ENCODE data around the gene XYLT1.
"Not testable (repeated sequence)": the region's sequence is repeated elsewhere in the genome, so short reads cannot be mapped to it uniquely, and the experiment has no call there.

The XYLT1 gene

DNA sequence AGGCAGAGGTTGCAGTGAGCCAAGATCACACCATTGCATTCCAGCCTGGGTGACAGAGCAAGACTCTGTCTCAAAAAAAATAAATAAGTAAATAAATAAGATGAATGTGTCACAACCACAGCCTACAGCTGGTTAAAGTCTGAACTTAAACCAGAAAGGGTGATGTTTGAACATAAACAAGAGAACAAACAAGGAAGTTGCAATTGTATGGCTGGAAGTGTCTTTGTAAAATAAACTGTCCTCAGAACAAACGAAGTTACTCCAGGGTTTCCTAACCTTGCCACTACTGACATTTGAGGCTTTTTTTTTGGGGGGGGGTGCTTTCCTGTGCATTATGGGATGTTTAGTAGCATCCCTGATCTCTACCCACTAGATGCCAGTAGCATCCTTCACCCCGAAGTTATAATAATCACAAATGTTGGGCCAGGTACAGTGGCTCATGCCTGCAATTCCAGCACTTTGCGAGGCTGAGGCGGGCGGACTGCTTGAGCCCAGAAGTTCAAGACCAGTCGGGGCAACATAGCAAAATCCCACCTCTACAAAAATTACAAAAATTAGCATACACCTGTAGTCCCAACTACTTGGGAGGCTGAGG, 119.2 kb downstream of the XYLT1 start:
- no peak for DNase-seq

DNA sequence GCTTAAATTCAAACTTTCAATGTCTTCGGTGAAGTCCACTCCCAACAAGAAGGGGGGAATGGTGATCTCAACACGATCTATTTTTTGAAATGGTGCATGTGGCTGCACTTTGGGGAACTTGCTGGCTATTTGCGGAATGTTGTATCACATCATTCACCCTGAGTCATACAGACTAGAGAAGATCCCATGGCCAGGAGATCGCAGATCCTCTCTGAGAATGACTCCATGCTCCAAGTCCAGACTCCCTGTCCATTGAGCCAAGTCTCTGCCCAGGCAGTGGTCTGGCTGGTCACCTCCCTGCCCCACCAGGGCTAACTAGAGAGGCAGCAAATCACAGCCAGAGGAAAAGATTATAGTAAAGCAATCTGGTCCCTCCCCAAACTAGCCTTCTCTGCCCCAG, 120.6 kb downstream of the XYLT1 start:
- no peak for DNase-seq

DNA sequence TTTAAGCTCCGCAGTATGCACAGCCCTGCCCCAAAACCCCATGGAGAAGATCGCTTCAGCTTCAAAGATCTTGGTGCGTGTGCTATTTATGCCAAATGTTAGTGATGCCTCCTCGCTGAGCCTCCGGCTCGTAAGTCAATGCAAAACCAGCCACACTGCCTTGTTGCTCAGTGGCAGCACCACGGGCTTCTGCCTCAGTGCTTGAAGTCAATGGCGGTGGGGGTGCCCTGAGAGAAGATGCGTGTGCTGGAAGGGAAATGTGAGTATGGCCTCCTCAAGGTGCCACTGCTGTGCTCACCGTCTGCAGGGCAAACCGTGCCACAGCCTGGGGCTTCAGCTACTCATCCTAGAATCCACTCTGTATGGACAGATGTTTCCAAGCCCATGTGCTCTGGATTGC, 121.9 kb downstream of the XYLT1 start:
- DNase-seq: no peak

DNA sequence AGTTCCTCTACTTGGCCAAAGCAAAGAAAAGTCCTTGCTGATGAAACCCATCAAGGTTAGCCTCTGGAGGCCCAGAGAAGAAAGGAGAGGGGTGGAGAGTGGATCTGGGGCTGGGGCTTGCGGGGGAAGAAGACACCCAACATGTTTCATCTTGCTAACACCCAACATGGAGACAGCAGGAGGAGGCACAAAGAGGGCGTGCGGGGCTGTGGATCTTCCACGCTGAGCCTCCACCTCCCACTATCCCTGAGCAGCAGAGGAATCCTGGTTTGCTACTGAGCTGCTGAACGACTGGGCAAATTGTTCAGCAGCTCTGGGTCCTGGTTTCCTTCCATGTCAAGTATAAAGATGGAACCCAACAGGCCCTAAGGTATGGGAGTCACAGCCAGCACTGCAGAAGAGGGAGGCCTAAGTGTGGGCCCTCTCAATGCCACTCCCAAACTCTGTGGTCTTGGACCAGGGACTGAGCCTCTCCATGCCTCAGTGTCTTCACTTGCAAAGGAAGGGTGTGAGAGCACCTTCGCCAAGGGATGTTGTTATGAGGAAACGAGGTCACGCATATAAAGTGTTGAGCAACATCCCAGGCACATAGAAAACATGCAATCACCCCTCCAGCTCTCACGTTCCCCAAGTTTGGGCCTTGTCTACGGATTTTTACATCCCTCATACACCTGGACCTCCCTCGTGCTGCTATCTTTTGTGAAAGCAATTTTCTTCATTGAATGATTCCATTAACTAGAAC, 122.5 kb downstream of the XYLT1 start:
- DNase-seq: no peak

DNA sequence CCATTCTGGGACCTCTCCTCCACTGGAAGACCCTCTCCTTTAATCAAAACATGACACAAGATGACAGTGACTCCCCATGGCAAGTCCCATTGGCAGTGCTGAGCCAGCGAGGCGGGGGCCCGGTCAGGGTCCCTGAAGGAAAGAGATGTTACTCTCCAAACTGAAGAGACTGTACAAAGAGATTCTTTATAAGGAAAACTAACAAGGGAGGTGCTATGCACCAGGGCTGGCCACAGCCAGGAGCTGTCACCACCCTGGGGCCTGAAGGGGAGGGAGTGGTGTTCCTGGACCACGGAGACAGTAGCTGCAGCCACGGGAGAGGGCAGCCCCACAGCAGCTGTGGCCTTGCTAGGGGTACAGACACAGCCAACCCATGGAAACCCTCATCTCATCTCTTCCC, 123.1 kb downstream of the XYLT1 start:
- no peak for DNase-seq

DNA sequence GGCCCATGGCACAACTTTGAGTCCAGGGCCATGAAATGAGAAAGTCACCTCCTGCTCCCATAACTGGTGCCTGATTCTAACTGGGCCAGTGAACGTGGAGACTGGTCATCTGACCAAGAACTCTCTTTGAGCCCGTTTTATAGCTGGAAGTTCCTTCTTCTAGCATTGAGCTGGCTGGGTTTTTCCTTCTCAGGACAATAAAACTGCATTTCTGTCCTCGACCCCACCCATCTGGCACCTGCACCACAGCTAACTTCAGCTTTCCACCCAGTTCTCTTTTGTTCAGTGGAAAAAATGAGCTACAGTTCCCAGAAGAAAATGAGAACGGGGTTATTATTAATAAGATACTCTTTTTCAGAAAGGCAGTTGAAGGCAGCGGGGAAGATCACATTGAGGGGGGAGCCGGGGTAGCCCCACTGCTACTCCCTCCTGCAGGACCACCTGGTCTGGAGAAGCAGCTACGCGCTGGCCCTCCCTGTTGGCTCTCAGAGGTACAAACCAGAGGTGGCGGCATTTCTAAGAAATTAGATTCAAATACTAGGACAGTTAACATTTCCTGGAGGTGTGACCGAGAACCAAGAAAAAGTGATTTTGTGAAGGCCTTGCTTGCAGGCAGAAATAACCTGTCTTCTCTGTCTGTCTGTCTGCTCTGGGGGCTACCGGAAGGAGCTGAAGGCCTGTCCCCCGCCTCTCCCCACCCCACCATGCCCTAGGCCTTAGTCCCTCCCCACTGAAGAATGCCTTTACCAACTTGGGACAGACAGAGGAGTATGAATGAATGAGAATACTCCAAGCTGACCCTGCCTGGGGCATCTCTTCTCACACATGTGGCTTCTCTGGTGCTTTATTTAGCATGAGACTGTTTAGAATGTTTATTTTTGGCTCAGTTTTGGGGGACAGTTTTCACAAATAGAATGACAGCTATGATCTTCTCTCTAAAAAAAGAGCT, 123.9 kb downstream of the XYLT1 start:
- no peak for DNase-seq

DNA sequence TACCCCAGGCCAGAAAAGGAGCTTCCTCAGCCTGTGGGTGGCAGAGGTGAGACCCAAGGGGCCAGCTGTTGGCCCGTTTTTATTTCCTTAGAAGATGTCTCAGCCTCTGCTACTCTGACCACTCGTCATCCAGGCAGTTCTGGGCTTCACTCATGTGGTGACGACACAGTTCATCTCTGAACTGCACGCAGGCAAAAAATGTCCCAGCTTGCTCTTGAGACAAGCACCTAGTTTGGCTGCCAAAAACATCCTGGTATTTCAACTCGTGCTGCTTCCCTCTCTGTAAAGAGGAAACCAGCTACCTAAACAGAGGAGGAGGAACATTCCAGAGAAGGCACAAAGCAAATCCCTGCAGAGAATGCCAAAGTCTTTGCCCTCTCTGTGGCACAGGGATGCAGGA, 125.7 kb downstream of the XYLT1 start:
- DNase-seq: no peak

DNA sequence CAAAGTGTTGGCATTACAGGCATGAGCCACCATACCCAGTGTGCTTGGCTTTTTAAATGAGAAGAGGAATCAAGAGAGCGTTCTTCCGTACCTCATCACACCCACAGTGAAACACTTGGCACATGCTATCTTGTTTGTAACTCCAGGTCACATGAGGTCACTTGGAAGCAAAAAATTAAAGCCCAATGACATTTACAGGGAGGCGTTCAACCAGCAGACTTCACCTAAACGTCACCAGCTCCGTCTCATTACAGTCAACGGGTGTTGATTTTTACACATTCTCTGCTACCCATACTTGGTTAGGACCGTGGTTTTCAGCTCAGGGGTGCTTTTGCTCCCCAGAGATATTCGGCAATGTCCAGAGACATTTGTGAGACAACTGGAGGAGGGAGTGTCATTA, 127.0 kb downstream of the XYLT1 start:
- DNase-seq: no peak

DNA sequence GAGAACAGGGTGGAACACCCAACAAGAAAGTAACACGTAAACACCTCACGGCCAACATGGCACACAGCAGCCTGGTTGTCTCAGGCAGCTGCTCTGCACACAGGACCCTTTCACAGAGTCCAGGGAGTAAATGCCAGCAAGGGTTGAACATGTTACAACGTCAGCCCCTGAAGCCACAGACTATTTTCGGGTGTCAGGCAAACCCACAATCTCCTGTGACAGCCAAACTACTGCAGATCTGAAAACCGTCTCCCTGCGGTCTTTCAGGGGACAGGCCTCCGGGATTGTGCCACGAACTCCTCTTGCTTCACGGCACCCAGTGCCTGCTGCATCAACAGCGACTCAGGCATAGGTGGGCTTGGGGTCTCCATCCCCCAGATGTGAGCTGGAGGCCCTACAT, 127.7 kb downstream of the XYLT1 start:
- DNase-seq: no peak

DNA sequence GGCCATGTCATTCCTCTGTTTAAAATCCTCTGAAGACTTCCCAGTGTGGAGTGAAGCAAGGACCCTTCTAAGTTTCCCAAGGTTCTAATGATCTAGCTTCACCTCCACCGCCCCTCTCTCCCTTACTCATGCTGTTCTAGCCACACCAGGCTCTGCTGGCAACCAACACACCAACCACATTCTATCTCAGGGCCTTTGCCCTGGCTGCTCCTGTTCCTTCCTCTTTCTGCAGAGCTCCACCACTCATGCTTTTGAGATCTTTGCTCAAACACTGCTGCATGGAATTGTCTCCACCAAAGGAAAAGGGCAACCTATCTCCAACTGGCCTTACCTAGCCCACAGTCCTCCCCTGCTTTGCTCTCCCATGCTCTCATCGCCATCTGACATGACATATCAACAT, 128.7 kb downstream of the XYLT1 start:
- DNase-seq: no peak

DNA sequence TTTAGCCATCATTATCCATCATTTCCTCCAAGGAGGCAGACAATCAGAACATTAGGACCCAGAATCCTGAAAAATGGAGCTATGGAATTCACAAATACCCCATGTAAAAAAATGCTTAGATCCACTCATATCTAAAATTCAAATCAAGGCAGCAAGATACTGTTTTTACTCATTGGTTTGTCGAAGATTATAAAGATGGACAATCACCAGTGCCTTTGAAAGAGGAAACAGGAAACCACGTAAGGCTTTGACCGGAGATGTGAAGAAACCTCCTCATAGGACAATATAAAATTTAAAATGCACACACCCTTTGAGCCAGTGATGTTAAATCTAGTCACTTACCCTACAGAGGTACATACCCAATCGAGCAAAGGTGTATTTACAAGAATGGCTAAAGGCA, 130.0 kb downstream of the XYLT1 start:
- DNase-seq: no peak

DNA sequence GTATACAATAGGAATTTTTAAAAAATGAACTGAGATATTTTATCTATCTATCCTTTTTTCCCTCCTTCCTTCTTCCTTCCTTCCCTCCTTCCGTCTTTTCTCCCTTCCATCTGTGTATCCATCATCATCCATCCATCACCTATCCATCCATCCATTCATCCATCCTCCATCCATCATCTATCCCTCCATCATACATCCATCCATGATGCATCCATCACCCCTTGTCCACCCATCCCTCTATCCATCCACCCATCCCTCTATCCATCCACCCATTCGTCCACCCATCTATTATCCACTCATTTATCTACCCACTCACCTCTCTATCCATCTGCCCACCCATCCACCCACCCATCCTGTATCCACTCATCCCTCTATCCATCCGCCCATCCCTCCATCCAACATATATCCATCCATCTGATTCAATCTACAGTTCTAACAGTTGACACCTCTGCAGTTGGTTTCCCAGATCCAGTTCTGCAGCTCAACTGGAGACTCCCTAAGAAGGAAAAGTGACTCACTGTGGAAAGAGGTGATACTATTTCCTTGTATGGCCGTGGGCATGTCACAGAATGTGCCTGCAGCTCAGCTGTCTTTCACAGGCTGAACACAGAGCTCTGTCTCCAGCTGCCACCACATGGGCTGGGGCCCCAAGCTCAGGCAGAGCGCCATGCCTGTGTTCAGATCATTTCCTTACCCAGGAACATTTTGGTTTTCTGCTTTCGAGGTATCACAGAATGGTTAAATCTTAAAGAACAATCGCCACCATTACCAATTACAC, 130.8 kb downstream of the XYLT1 start:
- no peak for DNase-seq

DNA sequence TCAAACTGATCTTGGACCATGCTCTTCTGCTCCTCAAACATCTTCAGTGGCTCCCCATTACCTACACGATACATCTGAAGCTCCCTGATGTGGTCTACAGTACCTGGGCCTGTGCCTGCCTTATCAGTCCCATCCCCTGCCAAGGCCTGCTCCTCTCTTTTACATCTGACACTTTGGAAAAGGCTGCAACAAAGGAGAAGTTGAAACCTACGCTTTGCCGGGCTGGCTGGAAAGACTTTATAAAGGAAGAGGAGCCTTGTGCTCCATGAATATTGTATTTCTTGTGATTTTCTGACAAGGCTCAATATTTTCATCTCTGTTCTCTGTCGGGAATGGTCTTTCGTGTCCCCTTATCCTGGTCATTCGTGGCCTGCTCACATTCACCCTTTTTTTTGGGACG, 132.5 kb downstream of the XYLT1 start:
- DNase-seq: no peak

DNA sequence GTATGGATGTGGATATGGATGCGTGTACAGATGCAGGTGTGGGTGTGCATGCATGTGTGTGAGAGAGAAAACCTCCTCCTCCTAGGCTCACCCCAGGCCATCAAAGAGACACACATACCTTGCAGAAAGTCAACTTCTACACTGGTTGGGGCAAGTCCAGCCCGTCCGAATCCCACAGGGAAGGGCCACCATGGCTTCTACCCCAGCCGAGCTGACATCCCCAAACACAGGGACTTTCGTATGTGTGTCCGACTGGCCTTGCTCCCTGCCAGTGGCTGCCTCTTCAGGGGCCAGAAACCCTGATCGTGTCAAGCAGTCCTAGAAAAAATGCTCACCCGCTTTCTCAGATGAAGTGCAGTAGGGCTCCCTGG, 134.2 kb downstream of the XYLT1 start:
- DNase-seq: no peak

DNA sequence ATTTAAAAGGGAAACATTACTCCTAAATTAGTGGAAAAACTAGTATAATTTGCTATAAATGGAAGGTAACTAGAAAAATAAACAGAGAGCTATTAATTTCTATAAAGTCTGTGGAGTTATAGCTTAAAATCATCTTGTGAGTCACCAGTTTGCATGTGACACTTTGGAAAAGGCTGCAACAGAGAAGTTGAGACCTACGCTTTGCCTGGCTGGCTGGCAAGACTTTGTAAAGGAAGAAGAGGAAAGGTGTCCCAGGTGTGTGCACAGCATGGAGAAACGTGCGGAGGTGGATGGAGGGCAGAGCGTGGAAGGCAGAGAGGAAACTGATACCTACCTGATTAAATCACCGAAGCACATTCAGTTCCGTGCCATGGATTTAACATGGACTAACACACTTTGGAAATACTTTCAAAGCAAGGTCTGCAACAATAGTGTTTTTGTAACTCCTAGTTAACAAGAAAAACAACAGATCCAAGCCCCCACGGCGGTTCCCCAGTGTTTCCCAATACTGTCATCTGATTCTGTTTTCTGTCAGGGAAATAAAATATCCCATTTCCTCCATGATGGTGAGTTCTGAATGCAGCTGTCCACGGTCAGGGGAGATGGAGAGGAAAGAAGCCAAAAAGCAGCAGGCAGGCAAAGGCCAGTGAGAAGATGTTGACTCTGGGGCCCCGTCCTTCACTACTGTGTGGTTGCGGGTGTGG, 134.8 kb downstream of the XYLT1 start:
- no peak for DNase-seq

DNA sequence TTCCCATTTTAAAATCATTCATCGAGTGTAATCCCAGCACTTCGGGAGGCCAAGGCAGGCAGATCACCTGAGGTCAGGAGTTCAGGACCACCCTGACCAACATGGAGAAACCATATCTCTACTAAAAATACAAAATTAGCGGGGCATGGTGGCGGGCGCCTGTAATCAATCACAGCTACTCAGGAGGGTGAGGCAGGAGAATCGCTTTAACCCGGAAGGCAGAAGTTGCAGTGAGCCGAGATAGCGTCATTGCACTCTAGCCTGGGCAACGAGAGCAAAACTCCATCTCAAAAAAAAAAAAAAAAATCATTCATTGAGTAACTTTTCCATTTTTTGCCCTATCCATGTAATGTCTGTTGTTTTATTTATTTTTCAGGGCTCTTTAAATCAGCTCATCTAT, 135.4 kb downstream of the XYLT1 start:
- DNase-seq: not testable (repeated sequence)

DNA sequence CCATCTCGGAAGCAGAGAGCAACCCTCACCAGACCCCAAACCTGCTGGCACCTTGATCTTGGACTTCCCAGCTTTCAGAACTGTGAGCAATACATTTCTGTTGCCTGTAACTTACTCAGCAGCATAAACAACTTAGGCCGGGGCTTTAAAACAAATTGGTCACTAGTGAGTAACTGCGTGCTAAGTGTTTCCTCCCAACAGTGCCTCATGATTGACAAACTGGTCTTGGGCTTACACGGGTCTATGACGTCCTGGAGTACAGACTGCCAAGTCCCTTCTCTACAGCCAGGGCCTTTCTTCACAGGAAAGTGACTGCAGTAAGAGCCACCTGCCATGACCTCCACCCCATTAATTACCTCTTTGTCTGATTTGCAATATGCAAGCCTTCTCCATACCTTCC, 136.7 kb downstream of the XYLT1 start:
- no peak for DNase-seq

DNA sequence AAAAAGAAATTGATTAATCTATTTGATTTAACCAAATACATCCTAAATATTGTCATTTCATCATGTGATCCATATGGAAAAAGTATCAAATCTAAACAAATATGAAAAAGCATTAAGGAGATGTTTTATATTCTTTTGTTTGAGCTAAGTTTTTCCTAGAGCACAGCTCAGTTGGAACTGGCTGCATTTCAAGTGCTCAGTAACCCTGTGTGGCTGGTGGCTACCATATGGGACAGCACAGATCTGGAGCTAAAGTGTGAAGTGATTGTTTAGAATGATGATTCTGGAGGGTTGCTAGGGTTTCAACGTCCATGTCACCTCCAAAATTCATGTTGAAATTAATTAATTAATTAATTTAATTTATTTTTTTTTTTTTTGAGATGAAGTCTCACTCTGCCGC, 137.5 kb downstream of the XYLT1 start:
- DNase-seq: no peak

DNA sequence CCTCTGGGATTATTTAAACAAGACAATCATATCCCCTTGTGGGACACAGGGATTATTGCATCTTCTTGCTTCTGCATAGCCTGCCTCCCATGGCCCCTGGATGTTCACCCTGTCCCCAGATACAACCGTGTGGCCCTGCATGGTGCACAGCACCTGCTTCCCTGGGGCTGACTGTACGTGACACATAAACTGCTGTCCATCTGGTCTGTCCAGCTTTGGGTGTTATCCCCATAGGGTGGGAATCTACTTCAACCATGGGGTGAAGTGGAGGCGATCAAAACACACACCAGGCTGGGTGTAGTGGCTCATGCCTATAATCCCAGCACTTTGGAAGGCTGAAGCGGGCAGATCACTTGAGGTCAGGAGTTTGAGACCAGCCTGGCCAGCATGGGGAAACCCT, 138.8 kb downstream of the XYLT1 start:
- DNase-seq: no peak

DNA sequence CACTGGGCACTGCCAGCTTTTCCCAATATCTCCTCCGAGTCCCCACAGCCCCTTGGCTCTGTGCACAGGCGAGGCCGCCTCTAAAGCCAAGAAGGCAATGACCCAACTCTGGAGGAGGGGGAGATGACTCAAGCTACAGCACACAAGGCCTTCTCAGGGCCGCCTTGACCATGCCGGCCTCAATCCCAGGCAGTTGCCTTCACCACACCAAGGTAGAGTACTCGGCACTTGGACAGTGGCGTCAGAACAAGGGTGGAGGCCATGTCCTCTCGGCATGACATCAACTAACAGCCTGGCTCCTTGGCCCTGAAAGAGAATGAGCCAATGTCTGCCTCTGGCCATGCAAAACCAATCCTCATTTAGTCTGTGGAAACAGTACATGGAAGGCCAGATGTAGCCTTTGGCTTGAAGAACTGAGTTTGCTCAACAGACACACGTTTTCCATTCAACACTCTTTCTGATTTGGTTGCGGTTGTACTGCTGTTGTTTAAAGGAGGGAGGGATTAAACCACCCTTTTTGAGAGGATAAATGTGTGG, 139.6 kb downstream of the XYLT1 start:
- DNase-seq: no peak

DNA sequence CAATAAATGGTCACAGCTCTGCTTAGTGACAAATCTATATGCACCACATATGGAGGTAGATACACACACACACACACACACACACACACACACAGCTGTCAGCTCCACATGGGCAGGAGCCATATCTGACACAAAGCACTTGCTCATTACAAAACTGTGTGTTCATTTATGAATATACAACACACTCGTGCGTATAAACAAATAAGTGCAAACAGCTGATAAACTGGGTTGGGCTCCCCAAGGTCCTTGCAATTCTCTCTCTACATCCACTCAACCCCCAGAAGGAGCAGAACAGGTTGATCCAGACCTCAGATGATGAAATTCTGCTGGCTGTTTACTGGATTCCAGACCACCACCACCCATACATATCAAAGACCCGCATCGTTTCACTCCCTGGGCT, 140.7 kb downstream of the XYLT1 start:
- DNase-seq: no peak

DNA sequence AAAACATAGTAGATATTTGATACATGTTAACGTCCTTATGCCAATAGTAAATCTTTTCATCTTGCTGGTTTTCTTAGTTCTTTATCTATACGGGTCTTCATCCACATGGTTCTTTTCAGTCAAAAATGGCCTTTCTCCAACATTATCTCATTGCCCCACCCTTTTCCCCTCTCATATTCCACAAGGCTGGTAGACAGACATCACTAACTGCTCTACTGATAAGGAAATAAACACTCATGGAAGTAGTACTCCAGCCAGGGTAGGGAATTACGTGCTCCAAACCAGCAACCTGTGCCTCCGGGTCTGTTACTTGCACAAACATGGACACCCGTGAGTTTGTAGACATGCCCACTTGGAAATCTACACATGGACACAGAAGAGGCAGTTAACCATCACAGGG, 141.4 kb downstream of the XYLT1 start:
- DNase-seq: no peak
